Stimulated activated naive CD8-positive, alpha-beta T cell treated with anti-CD3 and anti-CD28 coated beads, Interleukin-15, Interleukin-2, amounts not matched to agents 100 U/mL and 50 U/mL, for 24 hours (primary cell): Measurements from ENCODE around the gene DRD3.

Source experiments
- ATAC-seq: fragments of 150-1000 bp; cut with Tn5 transposase; one replicate; pipeline ENCODE4 v1.10.0; 2021
- DNase-seq: peaks from one replicate; pipeline ENCODE4 v3.0.0; 2021

Gene DRD3

DNA sequence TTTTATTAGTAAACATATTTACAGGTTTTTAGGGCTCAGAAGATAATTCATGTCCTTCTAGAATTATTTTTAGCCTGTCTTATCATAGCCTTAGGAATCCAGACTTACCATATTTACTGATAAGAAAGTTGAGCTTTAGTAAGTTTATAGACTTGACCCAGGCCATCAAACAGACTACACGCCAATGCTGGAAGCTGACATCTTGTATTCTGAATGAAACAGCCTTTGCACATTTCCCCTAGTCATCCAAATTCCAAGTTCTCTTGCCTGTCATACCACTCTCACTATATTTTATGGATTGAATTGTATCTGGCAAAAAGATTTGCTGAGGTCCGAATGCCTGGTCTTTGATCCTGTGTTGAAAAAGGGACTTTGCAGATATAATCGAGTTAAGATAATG lies 58.6 kb downstream of the DRD3 start:
- DNase-seq: no peak

DNA sequence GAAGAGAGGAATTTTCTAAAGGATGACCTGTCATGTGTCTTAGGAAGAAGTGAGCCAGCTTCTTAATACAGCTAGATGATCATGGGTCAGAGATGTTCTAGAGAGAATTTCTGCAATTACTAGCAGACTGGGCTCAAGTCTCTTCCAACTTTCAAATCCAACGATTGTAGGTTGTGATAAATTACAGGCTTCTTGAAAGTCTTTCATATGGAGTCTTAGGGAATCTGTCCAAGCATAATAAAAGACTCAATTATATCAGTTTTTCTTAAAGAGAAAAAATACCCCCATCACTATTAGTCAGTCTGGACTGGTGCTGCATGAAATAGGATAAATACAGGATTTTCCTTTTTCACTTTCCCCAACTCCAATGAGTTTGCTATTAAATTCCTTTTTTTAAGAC lies 59.1 kb downstream of the DRD3 start:
- ATAC-seq (no peak), DNase-seq (no peak)

More for the DNA sequence above, 58.6 kb downstream of the DRD3 start:
- no peak for ATAC-seq

DNA sequence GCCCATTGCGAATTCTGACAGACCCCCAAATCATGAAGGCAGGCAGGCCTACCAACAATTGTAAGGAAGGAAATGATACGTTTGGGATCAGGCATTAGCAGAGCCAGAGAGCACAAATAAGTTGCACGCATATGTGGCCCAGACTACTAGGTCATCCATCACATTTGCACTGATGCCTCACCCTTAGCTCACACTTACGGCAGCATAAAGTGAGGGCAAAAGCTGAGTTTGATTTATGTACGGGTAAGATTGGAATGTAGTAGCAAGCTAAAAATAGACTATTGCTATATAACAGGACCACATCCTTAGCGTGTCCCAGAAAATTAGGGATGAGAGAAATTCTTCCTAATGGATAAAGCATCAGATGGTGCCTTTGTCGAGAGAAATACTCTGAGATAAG lies 63.7 kb downstream of the DRD3 start:
- DNase-seq (no peak), ATAC-seq (no peak)

DNA sequence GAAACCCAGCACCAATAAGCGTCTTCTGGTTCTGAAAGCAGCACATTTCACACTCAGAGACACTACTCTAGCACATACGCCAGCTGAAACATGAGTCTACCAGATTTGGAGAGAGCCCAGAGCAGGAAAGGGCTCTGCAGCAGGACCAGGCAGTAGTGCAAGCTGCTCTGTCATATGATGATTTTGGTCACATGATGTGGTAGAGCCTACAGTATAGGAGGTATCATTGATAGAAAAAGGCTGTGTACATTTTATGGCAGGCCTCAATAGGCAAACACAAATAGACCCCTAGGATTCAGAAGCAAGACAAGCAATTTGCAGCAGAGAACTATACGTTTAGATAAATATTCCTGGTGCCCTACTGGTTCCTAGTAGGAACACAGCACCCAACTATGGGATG lies 64.1 kb downstream of the DRD3 start:
- DNase-seq: no peak
- ATAC-seq: no peak

DNA sequence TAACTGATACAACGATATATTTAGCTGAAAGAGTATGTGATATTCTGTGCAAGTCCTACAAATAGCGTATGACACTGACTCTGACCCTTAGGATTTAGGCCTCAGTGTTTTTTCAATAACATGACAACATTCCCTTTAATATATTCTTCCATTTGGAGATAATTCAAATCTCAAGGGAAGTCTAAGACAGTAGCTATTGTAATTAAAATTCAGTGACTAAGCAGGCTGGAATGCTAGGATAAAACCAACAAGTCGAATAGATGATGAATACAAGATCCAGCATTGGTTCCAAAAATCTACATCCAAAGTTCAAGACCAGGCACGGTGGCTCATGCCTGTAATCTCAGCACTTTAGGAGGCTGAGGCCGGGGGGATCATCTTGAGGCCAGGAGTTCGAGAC lies 66.2 kb downstream of the DRD3 start:
- DNase-seq (no peak), ATAC-seq (no peak)

DNA sequence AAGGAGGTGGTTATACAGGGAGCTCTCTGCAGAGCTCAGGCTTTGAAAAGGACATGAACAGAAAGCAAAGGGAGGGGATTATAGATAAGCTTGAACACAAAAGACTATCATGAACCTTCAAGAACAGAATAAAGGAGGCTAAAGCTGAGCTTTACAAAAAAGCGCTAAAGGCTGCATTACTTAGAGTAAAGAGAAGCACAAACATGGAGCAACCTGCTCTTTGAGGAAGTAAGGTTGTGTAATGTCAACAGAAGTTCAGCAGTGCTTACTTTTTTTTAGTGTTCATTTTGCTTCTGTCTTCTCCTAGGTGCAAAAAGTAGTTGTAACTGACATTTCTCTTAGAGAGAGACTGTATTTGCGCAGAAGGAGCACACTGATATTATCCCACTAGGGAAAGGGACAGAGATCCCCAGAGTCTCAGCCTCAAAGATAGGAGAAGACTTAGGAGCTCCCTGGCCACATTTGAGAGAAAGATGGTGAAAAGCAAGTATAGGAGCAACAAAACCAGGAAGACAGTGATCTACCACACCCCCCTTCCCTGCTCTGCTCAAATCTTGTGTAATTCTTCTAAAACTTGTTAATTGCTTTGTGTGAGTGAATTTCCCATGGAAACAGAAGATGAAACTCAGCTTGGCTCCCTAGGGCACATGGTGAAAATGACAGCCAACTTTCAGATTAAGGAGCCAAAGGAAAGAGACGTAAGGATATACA lies 67.6 kb downstream of the DRD3 start:
- no peak for ATAC-seq
- no peak for DNase-seq

DNA sequence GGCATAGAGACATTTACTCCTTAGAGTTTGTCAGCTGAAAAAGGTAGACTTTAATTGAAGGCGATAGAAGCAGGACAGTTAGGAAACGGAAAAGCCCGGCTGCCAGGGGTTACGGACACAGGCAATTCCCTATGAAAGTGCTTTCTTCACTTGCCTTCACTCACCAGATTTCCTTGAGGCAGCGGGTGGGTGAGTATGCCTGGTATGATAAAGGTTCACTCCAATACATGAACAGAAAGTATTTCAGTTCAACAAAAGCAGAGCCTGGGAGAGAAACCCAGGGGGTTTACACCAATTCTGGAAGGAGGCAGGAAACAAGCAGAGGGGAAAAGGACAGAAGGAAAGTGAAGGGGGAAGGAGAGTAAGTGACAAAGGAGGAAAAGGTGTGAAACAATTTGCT lies 68.4 kb downstream of the DRD3 start:
- ATAC-seq: no peak
- DNase-seq: no peak

DNA sequence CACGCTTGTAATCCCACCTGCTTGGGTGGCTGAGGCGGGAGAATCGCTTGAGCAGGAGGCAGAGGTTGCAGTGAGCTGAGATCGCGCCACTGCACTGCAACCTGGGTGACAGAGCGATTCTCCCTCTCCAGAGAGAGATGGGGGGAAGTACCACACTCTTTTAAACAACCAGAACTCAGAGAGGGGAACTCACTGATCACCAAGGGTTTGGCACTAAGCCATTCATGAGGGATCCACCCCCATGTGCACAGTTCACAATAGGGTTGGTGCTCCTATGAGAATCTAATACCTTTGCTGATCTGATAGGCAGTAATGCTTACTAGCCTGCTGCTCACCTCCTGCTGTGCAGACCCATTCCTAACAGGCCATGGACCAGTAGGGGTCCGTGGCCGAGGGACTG lies 70.7 kb downstream of the DRD3 start:
- no peak for DNase-seq
- ATAC-seq: no peak

DNA sequence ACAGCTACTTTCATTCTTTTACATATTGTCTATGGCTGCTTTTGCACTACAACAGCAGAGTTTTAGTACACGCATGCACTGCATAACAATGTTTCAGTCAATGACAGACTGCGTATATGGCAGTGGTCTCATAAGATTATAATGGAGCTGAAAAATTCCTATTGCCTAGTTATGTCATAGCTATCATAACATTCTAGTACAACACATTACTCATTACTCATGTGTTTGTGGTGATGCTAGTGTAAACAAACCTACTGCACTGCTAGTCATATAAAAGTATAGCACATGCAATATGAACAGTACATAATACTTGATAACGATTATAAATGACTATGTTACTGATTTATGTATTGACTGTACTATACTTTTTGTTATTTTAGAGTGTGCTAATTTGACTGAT lies 74.4 kb downstream of the DRD3 start:
- DNase-seq (no peak), ATAC-seq (no peak)

DNA sequence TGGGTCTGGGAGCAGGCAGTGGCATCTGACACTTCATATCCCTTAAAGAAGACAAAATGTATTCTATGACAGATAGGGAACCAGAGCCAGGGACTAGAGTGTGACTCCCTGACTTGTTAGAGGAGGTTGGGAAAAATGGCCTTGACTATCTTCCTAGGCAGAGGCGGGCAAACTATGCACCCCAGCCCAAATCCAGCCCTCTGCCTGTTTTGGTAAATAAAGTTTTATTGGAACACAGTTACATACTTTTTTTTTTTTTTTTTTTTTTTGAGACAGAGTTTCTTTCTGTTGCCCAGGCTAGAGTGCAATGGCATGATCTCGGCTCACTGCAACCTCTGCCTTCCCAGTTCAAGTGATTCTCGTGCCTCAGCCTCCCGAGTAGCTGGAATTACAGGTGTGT lies 75.0 kb downstream of the DRD3 start:
- no peak for DNase-seq

DNA sequence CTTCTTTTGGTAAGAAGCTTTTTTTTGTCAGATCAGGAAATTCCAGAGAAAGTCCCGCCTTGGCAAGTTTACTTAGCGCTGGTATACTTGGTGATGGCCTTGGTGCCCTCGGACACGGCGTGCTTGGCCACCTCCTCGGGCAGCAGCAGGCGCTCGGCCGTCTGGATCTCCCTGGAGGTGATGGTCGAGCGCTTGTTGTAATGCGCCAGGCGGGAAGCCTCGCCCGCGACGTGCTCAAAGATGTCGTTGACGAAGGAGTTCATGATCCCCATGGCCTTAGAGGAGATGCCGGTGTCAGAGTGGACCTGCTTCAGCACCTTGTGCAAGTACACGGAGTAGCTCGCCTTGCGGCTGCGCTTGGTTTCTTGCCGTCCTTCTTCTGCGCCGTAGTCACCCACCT lies 75.7 kb downstream of the DRD3 start:
- no peak for DNase-seq
- ATAC-seq: no peak

More for the DNA sequence above, 75.0 kb downstream of the DRD3 start:
- no peak for ATAC-seq

DNA sequence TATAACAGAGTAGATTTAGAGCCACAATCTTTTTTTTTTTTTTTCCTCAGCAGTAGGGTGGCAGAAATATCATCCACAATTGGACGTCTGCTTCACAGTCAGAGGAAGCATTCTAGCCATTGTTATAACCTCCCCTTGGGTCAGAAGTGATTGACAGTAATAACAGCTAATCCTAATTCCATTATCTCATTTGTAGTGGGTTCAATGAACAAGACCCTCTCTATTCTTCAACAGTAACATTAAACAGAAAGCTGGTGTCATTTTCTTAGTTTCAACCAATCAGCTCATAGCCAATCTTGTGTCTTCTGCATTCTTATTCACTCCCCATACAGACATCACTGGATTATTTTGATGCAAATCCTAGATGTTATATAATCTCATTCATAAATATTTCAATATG lies 77.8 kb downstream of the DRD3 start:
- ATAC-seq (no peak), DNase-seq (no peak)

DNA sequence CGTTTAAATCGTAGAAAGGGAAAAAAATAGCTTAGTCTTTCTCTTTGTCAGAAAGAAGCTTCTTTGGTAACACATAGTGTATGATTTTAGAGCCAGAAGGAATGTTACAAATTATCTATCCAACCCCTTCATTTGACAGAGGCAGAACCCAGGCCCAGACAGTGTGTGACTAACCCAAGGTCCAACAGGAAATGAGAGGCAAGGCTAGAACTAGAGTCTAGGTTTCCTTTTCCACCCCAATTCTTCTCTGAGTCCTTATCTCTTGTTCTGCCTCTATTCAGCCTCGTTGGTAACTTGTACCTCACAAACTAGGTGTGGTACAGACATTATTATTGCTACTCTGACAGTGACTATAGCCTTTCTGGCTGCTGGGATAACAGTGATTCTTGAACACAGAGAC lies 83.1 kb downstream of the DRD3 start:
- no peak for DNase-seq
- no peak for ATAC-seq

DNA sequence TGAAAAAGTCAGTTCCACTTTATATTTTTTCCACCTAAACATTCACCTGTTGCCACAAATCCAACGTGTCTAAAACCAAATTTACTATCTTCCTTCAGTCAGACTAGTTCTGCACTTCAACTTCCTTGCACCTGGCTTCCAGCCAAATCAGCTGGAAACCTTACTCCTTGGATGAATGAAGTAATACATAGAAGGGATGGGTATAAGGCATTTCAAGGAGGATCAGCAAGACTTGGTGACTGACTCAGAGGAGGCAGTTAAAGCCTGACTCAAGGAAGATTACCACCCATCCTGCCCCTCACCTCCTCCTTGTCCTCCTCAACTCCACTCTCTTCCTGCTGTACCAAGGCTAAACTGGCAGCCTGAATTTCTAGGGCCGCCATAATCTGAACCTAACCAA lies 85.3 kb downstream of the DRD3 start:
- no peak for DNase-seq
- ATAC-seq: no peak

DNA sequence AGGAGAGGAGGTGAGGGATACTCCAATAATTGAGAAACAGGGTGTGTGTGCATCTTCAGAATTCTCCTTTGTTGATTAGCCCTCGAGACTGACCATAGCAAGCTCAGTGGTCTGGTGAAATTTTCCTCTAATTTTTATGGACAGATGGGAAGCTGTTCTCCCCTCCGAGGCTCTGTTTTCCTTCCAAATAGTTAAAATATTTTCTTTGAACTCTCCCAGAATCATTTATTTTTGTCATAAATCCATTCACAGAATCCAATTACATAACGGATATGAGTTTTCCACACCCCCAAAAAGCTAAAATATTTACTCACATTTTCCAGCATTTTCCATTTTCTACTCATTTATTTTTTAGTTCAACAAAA lies 85.9 kb downstream of the DRD3 start:
- DNase-seq (no peak), ATAC-seq (no peak)

DNA sequence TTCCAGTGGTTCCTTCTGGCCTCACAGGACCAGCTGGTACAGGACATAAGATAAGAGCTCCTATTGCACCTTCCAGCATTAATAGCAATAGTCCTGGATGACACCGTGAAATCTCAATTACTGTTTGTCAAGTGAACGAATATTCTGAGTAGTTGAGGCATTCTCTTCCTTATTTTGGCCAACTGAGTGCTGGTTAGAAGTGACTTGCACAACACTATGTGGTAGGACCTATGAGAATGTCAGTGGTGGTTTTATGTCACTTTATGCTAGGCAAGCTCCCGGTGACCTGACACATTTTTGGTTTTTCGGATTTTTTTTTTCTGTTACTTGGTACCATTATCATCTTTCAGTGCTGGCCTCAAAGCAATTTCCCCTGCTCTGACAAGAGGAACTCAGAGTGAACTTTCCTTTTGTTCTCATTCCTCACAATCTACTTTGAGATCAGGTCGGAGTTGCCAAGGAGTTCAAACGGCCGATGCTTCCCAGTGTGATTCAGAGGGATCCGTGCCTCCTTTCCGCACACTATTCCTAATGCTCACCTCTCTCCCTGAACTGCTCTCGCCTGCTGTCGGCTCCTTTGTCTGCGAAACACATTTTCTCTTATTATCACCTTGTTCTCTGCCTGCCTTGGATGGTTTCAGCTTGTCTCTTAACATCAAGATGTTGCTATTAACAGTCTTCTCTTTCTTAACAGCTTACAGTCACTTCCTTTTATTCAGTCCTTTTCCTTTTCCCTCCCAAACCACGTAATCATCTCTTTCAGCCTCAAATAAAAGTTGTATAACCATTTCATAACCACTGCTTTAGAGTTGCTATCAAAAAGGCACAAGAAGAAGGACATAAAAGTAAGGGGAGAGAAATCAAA lies 86.5 kb downstream of the DRD3 start:
- ATAC-seq: no peak

DNA sequence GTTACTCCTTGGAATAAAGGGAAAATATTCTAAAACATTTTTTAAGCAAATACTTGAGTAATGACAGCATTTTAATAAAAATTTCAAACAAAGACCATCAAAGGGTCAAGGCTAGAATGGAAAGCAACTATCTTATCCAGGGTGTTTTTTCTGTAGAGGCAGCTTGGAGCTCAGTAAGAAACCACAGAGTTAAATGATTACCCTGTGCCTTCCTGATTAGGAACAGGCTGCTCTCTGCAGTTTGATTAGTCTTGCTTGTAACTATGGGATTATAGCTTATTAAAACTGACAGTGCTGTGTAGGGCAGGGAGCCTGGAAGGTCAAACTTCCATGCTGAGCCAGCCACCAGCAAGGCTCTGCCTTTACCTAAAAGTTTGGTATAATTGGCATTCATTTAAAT lies 89.2 kb downstream of the DRD3 start:
- ATAC-seq (no peak), DNase-seq (no peak)

More for the DNA sequence above, 86.5 kb downstream of the DRD3 start:
- no peak for DNase-seq

DNA sequence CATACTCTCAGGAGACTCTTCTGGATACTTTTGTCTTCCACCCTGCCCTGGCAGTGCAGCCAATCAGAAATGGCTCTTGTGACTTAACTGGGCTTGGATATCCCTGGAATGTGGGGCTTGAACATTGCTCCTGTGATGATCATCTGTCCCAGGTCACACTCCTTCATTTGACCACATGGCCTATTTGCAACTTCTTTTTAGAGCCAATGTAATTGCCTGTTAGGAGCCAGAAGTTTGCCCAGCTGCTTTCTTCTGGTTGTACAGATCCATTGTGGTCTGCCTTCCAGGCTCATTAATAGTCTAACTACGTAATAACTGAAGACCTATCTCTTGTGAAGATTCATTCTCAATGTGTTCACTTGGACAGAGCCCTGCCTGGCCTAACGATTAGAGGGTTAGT lies 92.5 kb downstream of the DRD3 start:
- ATAC-seq (no peak), DNase-seq (no peak)

DNA sequence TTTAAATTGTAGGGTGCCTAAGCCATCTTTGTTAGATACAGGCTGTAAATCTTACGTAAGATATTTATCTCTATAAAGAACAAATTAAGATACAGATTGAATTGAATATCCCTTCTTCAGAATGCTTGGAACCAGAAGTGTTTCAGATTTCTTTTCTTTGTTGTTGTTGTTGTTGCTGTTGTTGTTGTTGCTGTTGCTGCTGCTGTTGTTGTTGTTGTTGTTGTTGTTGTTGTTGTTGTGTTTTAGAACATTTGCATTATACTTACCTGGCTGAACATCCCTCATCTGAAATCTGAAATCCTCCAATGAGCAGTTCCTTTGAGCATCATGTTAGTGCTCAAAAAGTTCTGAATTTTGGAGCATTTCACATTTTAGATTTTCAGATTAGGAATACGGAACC lies 95.7 kb downstream of the DRD3 start:
- DNase-seq: no peak
- no peak for ATAC-seq

DNA sequence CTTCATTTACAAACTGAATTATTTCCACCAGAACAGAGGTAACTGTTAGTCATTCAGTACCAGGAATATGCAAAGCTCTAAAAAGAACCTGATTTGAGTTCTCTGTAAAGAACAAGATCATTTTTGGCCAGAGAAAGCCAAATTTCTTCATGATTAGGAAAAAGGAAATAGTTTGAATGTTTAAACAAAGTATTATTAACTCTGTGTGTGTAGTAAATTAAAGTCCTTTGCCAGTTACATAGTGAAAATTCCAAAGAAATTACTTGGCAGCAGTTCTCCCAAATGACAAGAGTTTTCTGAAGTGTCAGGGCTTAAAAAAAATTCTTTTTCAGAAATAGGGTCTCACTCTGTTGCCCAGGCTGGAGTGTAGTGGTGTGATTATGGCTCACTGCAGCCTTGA lies 97.8 kb downstream of the DRD3 start:
- DNase-seq: no peak
- no peak for ATAC-seq

DNA sequence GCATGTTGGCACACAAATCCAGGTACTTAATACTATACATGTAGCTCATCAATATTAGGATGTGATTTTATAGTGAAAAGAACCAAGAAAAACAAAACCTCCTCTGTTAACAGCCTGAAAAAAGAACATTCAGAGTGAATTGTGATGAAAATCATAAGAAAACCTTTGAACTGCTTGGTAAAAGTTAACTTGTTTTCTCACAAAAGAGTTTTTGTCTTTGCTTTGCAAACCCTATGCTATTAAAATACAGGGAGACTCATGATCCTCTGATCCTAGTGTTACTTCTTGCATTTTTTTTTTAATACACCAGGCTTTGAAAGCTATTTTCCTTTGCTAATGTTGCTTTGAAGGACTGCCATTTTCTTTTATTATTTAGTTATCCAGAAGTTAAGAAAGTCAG lies 98.7 kb downstream of the DRD3 start:
- DNase-seq: no peak
- ATAC-seq: no peak

DNA sequence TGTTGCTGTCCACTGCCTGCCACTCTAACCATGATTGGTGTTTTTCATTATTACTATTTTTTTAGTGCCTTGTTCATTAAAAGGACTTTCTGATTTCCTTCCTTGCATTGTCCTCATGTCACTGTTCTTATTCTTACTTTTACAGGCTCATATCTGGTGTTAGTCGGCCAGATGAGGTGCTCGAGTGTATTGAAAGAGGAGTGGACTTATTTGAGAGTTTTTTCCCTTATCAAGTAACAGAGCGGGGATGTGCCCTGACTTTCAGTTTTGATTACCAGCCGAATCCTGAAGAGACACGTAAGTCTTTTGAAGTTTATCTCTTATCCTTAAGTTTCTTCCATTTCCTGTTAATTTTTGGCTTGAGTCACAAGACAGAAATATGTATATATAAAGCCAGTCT lies 99.1 kb downstream of the DRD3 start:
- ATAC-seq: no peak
- DNase-seq: no peak

DNA sequence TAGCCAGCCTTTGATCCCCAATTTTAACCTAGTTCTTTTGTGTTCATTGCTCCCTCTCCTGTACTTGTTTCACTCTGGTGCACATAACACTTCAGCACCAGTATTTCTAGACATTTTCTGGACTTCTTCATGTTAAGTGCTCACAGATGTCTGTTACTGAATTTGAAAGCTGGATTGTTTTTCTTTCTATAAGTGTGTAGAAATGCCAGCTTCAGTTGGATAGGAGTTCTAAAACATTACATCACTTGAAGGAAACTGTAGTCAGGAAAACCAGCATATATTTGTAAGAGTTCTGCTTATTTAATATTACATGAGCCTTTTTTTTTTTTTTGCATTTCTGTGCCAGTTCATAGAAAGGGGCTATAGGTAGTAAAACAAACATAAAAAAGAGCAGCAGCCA lies 100.7 kb downstream of the DRD3 start:
- ATAC-seq (no peak), DNase-seq (no peak)
